ENCODE measurements around the gene SEZ6L. TPM values are rescaled to one million over a fixed set of nuclear protein-coding genes. Genes with fewer than 3 reads are reported as not detected.

The SEZ6L gene
- total and polyA plus RNA-seq, 7 donors: 0.49 to 2.1 (median 0.83) TPM; not detected in 2

- no peak for DNase-seq
- Histone ChIP-seq H3K4me1 (no peaks in the 10 kb centered on the region), H3K27me3 (no peaks in the 10 kb centered on the region), H3K4me3 (no peak overlapping the region), H3K9me3 (no peaks in the 10 kb centered on the region), H3K27ac (no peak overlapping the region), H3K36me3 (no peaks in the 10 kb centered on the region)
- intact Hi-C loops (cut with DNase I): no loop called here
- TF ChIP-seq EP300 (IDR thresholded peaks at IDR 0.05) (no peak), POLR2A (IDR thresholded peaks at IDR 0.05) (no peak), POLR2AphosphoS5 (IDR thresholded peaks at IDR 0.05) (no peak), CTCF (IDR thresholded peaks at IDR 0.05) (no peak)
- 16 to 50% methylated on average over 1 of the region's 1 CpG for WGBS, 2 donors
Measured at GRCh38 chr22:26394777-26395176, 225.5 kb downstream of the SEZ6L start.

- WGBS, 2 donors: 40 to 54% methylated on average over 5 of the region's 5 CpGs
- Histone ChIP-seq H3K27me3 (no peaks in the 10 kb centered on the region), H3K4me3 (no peak overlapping the region), H3K4me1 (no peaks in the 10 kb centered on the region), H3K36me3 (no peaks in the 10 kb centered on the region), H3K27ac (no peak overlapping the region), H3K9me3 (no peaks in the 10 kb centered on the region)
- TF ChIP-seq POLR2A (IDR thresholded peaks at IDR 0.05) (no peak), POLR2AphosphoS5 (IDR thresholded peaks at IDR 0.05) (no peak), CTCF (IDR thresholded peaks at IDR 0.05) (no peak), EP300 (IDR thresholded peaks at IDR 0.05) (no peak)
- intact Hi-C loops (cut with DNase I): no loop called here
- DNase-seq: no peak
Measured at GRCh38 chr22:26395926-26396325, 226.7 kb downstream of the SEZ6L start.

- intact Hi-C loops (cut with DNase I): loop anchor here (1.0 kb wide), 1 partner anchor 63 kb away; no protein-coding TSS in a partner anchor
- DNase-seq: peak; percentile 72
- Histone ChIP-seq H3K4me3 (no peak overlapping the region), H3K27me3 (no peaks in the 10 kb centered on the region), H3K9me3 (no peaks in the 10 kb centered on the region), H3K36me3 (no peaks in the 10 kb centered on the region), H3K27ac (no peak overlapping the region), H3K4me1 (no peaks in the 10 kb centered on the region)
- WGBS, 2 donors: 32 to 34% methylated on average over 3 of the region's 3 CpGs
- TF ChIP-seq CTCF (IDR thresholded peaks at IDR 0.05): peak; percentile 29 to 75 (median 65)
- no peak for TF ChIP-seq EP300 (IDR thresholded peaks at IDR 0.05)
Measured at GRCh38 chr22:26398741-26399153, 229.5 kb downstream of the SEZ6L start.

GRCh38 chr22:26399289-26399688 lies 230.0 kb downstream of the SEZ6L start:
- TF ChIP-seq POLR2A (IDR thresholded peaks at IDR 0.05): no peak
- TF ChIP-seq EP300 (IDR thresholded peaks at IDR 0.05): no peak
- DNase-seq: no peak
- 63 to 71% methylated on average over 1 of the region's 1 CpG for WGBS, 2 donors
- Histone ChIP-seq H3K27me3 (no peaks in the 10 kb centered on the region), H3K4me3 (no peak overlapping the region), H3K27ac (no peak overlapping the region), H3K36me3 (no peaks in the 10 kb centered on the region), H3K9me3 (no peaks in the 10 kb centered on the region), H3K4me1 (no peaks in the 10 kb centered on the region)
- intact Hi-C loops (cut with DNase I): loop anchor here (1.0 kb wide), 1 partner anchor 62 kb away; no protein-coding TSS in a partner anchor

- WGBS, 2 donors: 72 to 81% methylated on average over 5 of the region's 5 CpGs
Measured at GRCh38 chr22:26401726-26402125, 232.5 kb downstream of the SEZ6L start.

More at GRCh38 chr22:26401726-26402125, 232.5 kb downstream of the SEZ6L start:
- Histone ChIP-seq H3K4me3 (no peak overlapping the region), H3K36me3 (no peaks in the 10 kb centered on the region), H3K4me1 (no peaks in the 10 kb centered on the region), H3K27ac (no peak overlapping the region), H3K9me3 (no peaks in the 10 kb centered on the region), H3K27me3 (no peaks in the 10 kb centered on the region)
- TF ChIP-seq POLR2AphosphoS5 (IDR thresholded peaks at IDR 0.05) (no peak), CTCF (IDR thresholded peaks at IDR 0.05) (no peak), POLR2A (IDR thresholded peaks at IDR 0.05) (no peak), EP300 (IDR thresholded peaks at IDR 0.05) (no peak)
- DNase-seq: no peak
- intact Hi-C loops (cut with DNase I): no loop called here
